IPS-15b (cell line): ENCODE data around the gene HEPHL1.

ENCODE experiments used
- H3K27me3 ChIP-seq: one replicate; pipeline ENCODE4 v1.6.1; 2013; ENCODE audit warnings: low read length; ENCODE audit not compliant: control insufficient read depth, insufficient read depth
- H3K36me3 ChIP-seq: one replicate; pipeline ENCODE4 v1.6.1; 2013; ENCODE audit warnings: low read length; ENCODE audit not compliant: control insufficient read depth, insufficient read depth
- H3K4me1 ChIP-seq: one replicate; pipeline ENCODE4 v1.6.1; 2013; ENCODE audit warnings: mild to moderate bottlenecking, low read length; ENCODE audit not compliant: control insufficient read depth, insufficient read depth
- H3K4me3 ChIP-seq: one replicate; pipeline ENCODE4 v1.5.1; 2013; ENCODE audit warnings: low read depth, low read length
- H3K9ac ChIP-seq: one replicate; pipeline ENCODE4 v1.6.1; 2013; ENCODE audit warnings: low read depth, mild to moderate bottlenecking, low read length
- H3K9me3 ChIP-seq: one replicate; pipeline ENCODE4 v1.6.1; 2013; ENCODE audit warnings: mild to moderate bottlenecking, low read length; ENCODE audit not compliant: control insufficient read depth, insufficient read depth

HEPHL1 gene

GRCh38 chr11:94049351-94049750 lies 28.2 kb downstream of the HEPHL1 start:
- H3K4me3 ChIP-seq = no peak overlapping the region
- no peaks in the 10 kb centered on the region for H3K27me3 ChIP-seq
- H3K9me3 ChIP-seq = no peaks in the 10 kb centered on the region
- H3K9ac ChIP-seq = no peak overlapping the region
- no peaks in the 10 kb centered on the region for H3K36me3 ChIP-seq
- no peaks in the 10 kb centered on the region for H3K4me1 ChIP-seq

- Histone ChIP-seq H3K27me3 (no peaks in the 10 kb centered on the region), H3K9ac (no peak overlapping the region), H3K4me1 (no peaks in the 10 kb centered on the region), H3K36me3 (no peaks in the 10 kb centered on the region), H3K4me3 (no peak overlapping the region), H3K9me3 (no peaks in the 10 kb centered on the region)
These were observed 37.5 kb downstream of the HEPHL1 start for GRCh38 chr11:94058630-94059029.

- Histone ChIP-seq H3K36me3 (no peaks in the 10 kb centered on the region), H3K27me3 (no peaks in the 10 kb centered on the region), H3K4me3 (no peak overlapping the region), H3K9me3 (no peaks in the 10 kb centered on the region), H3K4me1 (no peaks in the 10 kb centered on the region), H3K9ac (no peak overlapping the region)
These were observed 37.9 kb downstream of the HEPHL1 start for GRCh38 chr11:94059065-94059464.

- no peaks in the 10 kb centered on the region for H3K4me1 ChIP-seq
- no peak overlapping the region for H3K9ac ChIP-seq
- no peaks in the 10 kb centered on the region for H3K9me3 ChIP-seq
- H3K36me3 ChIP-seq = no peaks in the 10 kb centered on the region
- no peaks in the 10 kb centered on the region for H3K27me3 ChIP-seq
- H3K4me3 ChIP-seq = no peak overlapping the region
These were observed 39.2 kb downstream of the HEPHL1 start for GRCh38 chr11:94060401-94060800.

- Histone ChIP-seq H3K27me3 (no peaks in the 10 kb centered on the region), H3K4me3 (no peak overlapping the region), H3K4me1 (no peaks in the 10 kb centered on the region), H3K9me3 (no peaks in the 10 kb centered on the region), H3K36me3 (no peaks in the 10 kb centered on the region), H3K9ac (no peak overlapping the region)
These were observed 41.2 kb downstream of the HEPHL1 start for GRCh38 chr11:94062360-94062759.

GRCh38 chr11:94066901-94067429 lies 45.8 kb downstream of the HEPHL1 start:
- Histone ChIP-seq H3K27me3 (no peaks in the 10 kb centered on the region), H3K9ac (no peak overlapping the region), H3K36me3 (no peaks in the 10 kb centered on the region), H3K4me3 (no peak overlapping the region), H3K4me1 (no peaks in the 10 kb centered on the region), H3K9me3 (no peaks in the 10 kb centered on the region)

- Histone ChIP-seq H3K4me1 (no peaks in the 10 kb centered on the region), H3K27me3 (no peaks in the 10 kb centered on the region), H3K9me3 (no peaks in the 10 kb centered on the region), H3K9ac (no peak overlapping the region), H3K4me3 (no peak overlapping the region), H3K36me3 (no peaks in the 10 kb centered on the region)
These were observed 47.6 kb downstream of the HEPHL1 start for GRCh38 chr11:94068764-94069163.

- no peaks in the 10 kb centered on the region for H3K27me3 ChIP-seq
These were observed 56.6 kb downstream of the HEPHL1 start for GRCh38 chr11:94077552-94078293.

GRCh38 chr11:94084164-94084563 lies 63.0 kb downstream of the HEPHL1 start:
- Histone ChIP-seq H3K9ac (no peak overlapping the region), H3K9me3 (no peaks in the 10 kb centered on the region), H3K4me3 (no peak overlapping the region), H3K4me1 (no peaks in the 10 kb centered on the region), H3K27me3 (no peaks in the 10 kb centered on the region), H3K36me3 (no peaks in the 10 kb centered on the region)

More at GRCh38 chr11:94077552-94078293, 56.6 kb downstream of the HEPHL1 start:
- no peak overlapping the region for H3K9ac ChIP-seq
- H3K4me3 ChIP-seq = no peak overlapping the region
- no peaks in the 10 kb centered on the region for H3K36me3 ChIP-seq
- no peaks in the 10 kb centered on the region for H3K9me3 ChIP-seq
- no peaks in the 10 kb centered on the region for H3K4me1 ChIP-seq

- Histone ChIP-seq H3K36me3 (no peaks in the 10 kb centered on the region), H3K4me1 (no peaks in the 10 kb centered on the region), H3K4me3 (no peak overlapping the region), H3K9ac (no peak overlapping the region), H3K27me3 (no peaks in the 10 kb centered on the region), H3K9me3 (no peaks in the 10 kb centered on the region)
These were observed 67.8 kb downstream of the HEPHL1 start for GRCh38 chr11:94088906-94089305.

- Histone ChIP-seq H3K27me3 (no peaks in the 10 kb centered on the region), H3K4me3 (no peak overlapping the region), H3K9me3 (no peaks in the 10 kb centered on the region), H3K36me3 (no peaks in the 10 kb centered on the region), H3K9ac (no peak overlapping the region), H3K4me1 (no peaks in the 10 kb centered on the region)
These were observed 68.2 kb downstream of the HEPHL1 start for GRCh38 chr11:94089341-94089740.

- Histone ChIP-seq H3K9me3 (no peaks in the 10 kb centered on the region), H3K4me1 (no peaks in the 10 kb centered on the region), H3K4me3 (no peak overlapping the region), H3K36me3 (no peaks in the 10 kb centered on the region), H3K9ac (no peak overlapping the region), H3K27me3 (no peaks in the 10 kb centered on the region)
These were observed 69.2 kb downstream of the HEPHL1 start for GRCh38 chr11:94090401-94090800.
